ENCODE results near the gene DNTTIP2. TPM values are rescaled to one million over a fixed set of nuclear protein-coding genes. Genes with fewer than 3 reads are reported as not detected.

The DNTTIP2 gene
- polyA plus RNA-seq, 1 experiment: 31.6 TPM

GRCh38 chr1:93906480-93906879, 27.5 kb upstream of the DNTTIP2 start:
- DNase-seq (ENCODE audit: low read depth, low spot score): no peak
- H3K9me3 ChIP-seq (ENCODE audit: control insufficient read depth, insufficient read depth, low read length): no peaks in the 10 kb centered on the region; the same call in 1 of the 2 replicates
- peaks cover 2% of the 10 kb centered on the region for H3K27me3 ChIP-seq (ENCODE audit: control insufficient read depth, insufficient read depth, low read length)
- H3K4me3 ChIP-seq (ENCODE audit: low read depth, low read length): peak overlapping the region; percentile 3
- H3K27ac ChIP-seq (ENCODE audit: low read depth, low read length): no peak overlapping the region
- ChIA-PET CTCF (no interaction called here), POLR2A (no interaction called here)
- TF ChIP-seq CTCF (IDR thresholded peaks at IDR 0.05; ENCODE audit: low read depth, low read length): no peak

GRCh38 chr1:93905734-93906133, 26.7 kb upstream of the DNTTIP2 start:
- H3K27me3 ChIP-seq (ENCODE audit: control insufficient read depth, insufficient read depth, low read length): peaks cover 1% of the 10 kb centered on the region
- H3K9me3 ChIP-seq (ENCODE audit: control insufficient read depth, insufficient read depth, low read length): no peaks in the 10 kb centered on the region; the same call in 1 of the 2 replicates
- ChIA-PET CTCF (no interaction called here), POLR2A (no interaction called here)
- no peak for TF ChIP-seq CTCF (IDR thresholded peaks at IDR 0.05; ENCODE audit: low read depth, low read length)
- no peak for DNase-seq (ENCODE audit: low read depth, low spot score)
- no peak overlapping the region for H3K4me3 ChIP-seq (ENCODE audit: low read depth, low read length)
- no peak overlapping the region for H3K27ac ChIP-seq (ENCODE audit: low read depth, low read length)

GRCh38 chr1:93905051-93905450, 26.0 kb upstream of the DNTTIP2 start:
- TF ChIP-seq CTCF (IDR thresholded peaks at IDR 0.05; ENCODE audit: low read depth, low read length): no peak
- DNase-seq (ENCODE audit: low read depth, low spot score): no peak
- ChIA-PET POLR2A (no interaction called here), CTCF (interaction anchor here (0.9 kb wide), 1 partner anchor 430 kb away, joined by 3 read pairs; no protein-coding TSS in a partner anchor)
- Histone ChIP-seq H3K27me3 (ENCODE audit: control insufficient read depth, insufficient read depth, low read length) (no peaks in the 10 kb centered on the region), H3K9me3 (ENCODE audit: control insufficient read depth, insufficient read depth, low read length) (no peaks in the 10 kb centered on the region; the same call in 1 of the 2 replicates), H3K27ac (ENCODE audit: low read depth, low read length) (no peak overlapping the region), H3K4me3 (ENCODE audit: low read depth, low read length) (no peak overlapping the region)

- Histone ChIP-seq H3K4me3 (ENCODE audit: low read depth, low read length) (no peak overlapping the region), H3K9me3 (ENCODE audit: control insufficient read depth, insufficient read depth, low read length) (no peaks in the 10 kb centered on the region; the same call in 1 of the 2 replicates), H3K27ac (ENCODE audit: low read depth, low read length) (no peak overlapping the region), H3K27me3 (ENCODE audit: control insufficient read depth, insufficient read depth, low read length) (no peaks in the 10 kb centered on the region)
- TF ChIP-seq CTCF (IDR thresholded peaks at IDR 0.05; ENCODE audit: low read depth, low read length): no peak
- no peak for DNase-seq (ENCODE audit: low read depth, low spot score)
- POLR2A ChIA-PET: no interaction called here
- CTCF ChIA-PET: interaction anchor here (0.9 kb wide), 1 partner anchor 431 kb away, joined by 3 read pairs; no protein-coding TSS in a partner anchor
Measured at GRCh38 chr1:93904228-93904627, 25.2 kb upstream of the DNTTIP2 start.

GRCh38 chr1:93900723-93901504, 21.9 kb upstream of the DNTTIP2 start:
- Histone ChIP-seq H3K27me3 (ENCODE audit: control insufficient read depth, insufficient read depth, low read length) (no peaks in the 10 kb centered on the region), H3K4me3 (ENCODE audit: low read depth, low read length) (no peak overlapping the region), H3K27ac (ENCODE audit: low read depth, low read length) (no peak overlapping the region), H3K9me3 (ENCODE audit: control insufficient read depth, insufficient read depth, low read length) (no peaks in the 10 kb centered on the region)
- ChIA-PET POLR2A (no interaction called here), CTCF (interaction anchor here (0.6 to 1.5 kb wide), 2 partner anchors 8 to 271 kb away, joined by 4 read pairs; partner anchors contain the start of gene GCLM)
- DNase-seq (ENCODE audit: low read depth, low spot score): no peak
- TF ChIP-seq CTCF (IDR thresholded peaks at IDR 0.05; ENCODE audit: low read depth, low read length): no peak
